DMS53 treated with DMSO at 0.1 percent for 48 hours (cell line): ENCODE results near the gene CYB5D1.
A peak's percentile ranks its signal among the peaks of the same experiment; 100 is the strongest.
"Not testable (repeated sequence)": the region's sequence is repeated elsewhere in the genome, so short reads cannot be mapped to it uniquely, and the experiment has no call there.

ENCODE experiments used
- DNase-seq: peaks from one replicate; lab custom pipeline; 2025; ENCODE audit not compliant: unreplicated experiment; lab: John Stamatoyannopoulos, UW

The CYB5D1 gene

GRCh38 chr17:7856011-7856810 lies 1.6 kb upstream of the CYB5D1 start:
- peak; percentile 46 for DNase-seq

GRCh38 chr17:7856811-7857712 lies 741 bp upstream of the CYB5D1 start, which contains the start of gene NAA38:
TSS of gene NAA38 (minus strand) at chr17:7857559. CDS start at chr17:7857463, 96 bp downstream.
- peak; percentile 99 for DNase-seq

- DNase-seq, result peak; percentile 67
Observed at GRCh38 chr17:7858522-7858810, 663 bp downstream of the CYB5D1 start.

GRCh38 chr17:7859028-7859427 lies 1.2 kb downstream of the CYB5D1 start:
- no peak for DNase-seq

- peak; percentile 54 for DNase-seq
Observed at GRCh38 chr17:7862692-7863437, 5.1 kb downstream of the CYB5D1 start.

- DNase-seq, result not testable (repeated sequence)
Observed at GRCh38 chr17:7864384-7864783, 6.6 kb downstream of the CYB5D1 start.

GRCh38 chr17:7864995-7865650 lies 7.3 kb downstream of the CYB5D1 start:
- no peak for DNase-seq

GRCh38 chr17:7867881-7868329 lies 10.1 kb downstream of the CYB5D1 start:
- no peak for DNase-seq

GRCh38 chr17:7873051-7873450 lies 15.2 kb downstream of the CYB5D1 start:
- DNase-seq, result no peak

GRCh38 chr17:7875804-7876370 lies 18.1 kb downstream of the CYB5D1 start:
- no peak for DNase-seq

- DNase-seq, result no peak
Observed at GRCh38 chr17:7878234-7878633, 20.4 kb downstream of the CYB5D1 start.

- no peak for DNase-seq
Observed at GRCh38 chr17:7880076-7880868, 22.5 kb downstream of the CYB5D1 start.

- DNase-seq, result no peak
Observed at GRCh38 chr17:7881276-7882054, 23.7 kb downstream of the CYB5D1 start.

- peak; percentile 87 for DNase-seq
Observed at GRCh38 chr17:7882068-7882467, 24.3 kb downstream of the CYB5D1 start.

- DNase-seq, result peak; percentile 20
Observed at GRCh38 chr17:7882629-7883028, 24.8 kb downstream of the CYB5D1 start.

- DNase-seq, result peak; percentile 39
Observed at GRCh38 chr17:7883781-7884386, 26.1 kb downstream of the CYB5D1 start.

GRCh38 chr17:7884581-7885366 lies 27.0 kb downstream of the CYB5D1 start:
- no peak for DNase-seq
